HT-29 (cell line): ENCODE measurements around the gene DCUN1D2. TPM values are rescaled to one million over a fixed set of nuclear protein-coding genes. Genes with fewer than 3 reads are reported as not detected.
A peak's percentile ranks its signal among the peaks of the same experiment; 100 is the strongest.
"Not testable (repeated sequence)": the region's sequence is repeated elsewhere in the genome, so short reads cannot be mapped to it uniquely, and the experiment has no call there.

Source experiments
- DNase-seq: peaks from one replicate; pipeline ENCODE4 v3.0.0-alpha.2; 2015; ENCODE audit warnings: low spot score
- total RNA-seq: library from RNA; depleted of rRNA; stranded (reverse); fragments of >200 nt; shearing (Covaris generic); gene quantifications from 2 replicates; pipeline ENCODE4 v1.2.3, GENCODE V29; 2014

DCUN1D2 gene
- total RNA-seq, 1 experiment from 2014 or later = 17.1 TPM

DNA sequence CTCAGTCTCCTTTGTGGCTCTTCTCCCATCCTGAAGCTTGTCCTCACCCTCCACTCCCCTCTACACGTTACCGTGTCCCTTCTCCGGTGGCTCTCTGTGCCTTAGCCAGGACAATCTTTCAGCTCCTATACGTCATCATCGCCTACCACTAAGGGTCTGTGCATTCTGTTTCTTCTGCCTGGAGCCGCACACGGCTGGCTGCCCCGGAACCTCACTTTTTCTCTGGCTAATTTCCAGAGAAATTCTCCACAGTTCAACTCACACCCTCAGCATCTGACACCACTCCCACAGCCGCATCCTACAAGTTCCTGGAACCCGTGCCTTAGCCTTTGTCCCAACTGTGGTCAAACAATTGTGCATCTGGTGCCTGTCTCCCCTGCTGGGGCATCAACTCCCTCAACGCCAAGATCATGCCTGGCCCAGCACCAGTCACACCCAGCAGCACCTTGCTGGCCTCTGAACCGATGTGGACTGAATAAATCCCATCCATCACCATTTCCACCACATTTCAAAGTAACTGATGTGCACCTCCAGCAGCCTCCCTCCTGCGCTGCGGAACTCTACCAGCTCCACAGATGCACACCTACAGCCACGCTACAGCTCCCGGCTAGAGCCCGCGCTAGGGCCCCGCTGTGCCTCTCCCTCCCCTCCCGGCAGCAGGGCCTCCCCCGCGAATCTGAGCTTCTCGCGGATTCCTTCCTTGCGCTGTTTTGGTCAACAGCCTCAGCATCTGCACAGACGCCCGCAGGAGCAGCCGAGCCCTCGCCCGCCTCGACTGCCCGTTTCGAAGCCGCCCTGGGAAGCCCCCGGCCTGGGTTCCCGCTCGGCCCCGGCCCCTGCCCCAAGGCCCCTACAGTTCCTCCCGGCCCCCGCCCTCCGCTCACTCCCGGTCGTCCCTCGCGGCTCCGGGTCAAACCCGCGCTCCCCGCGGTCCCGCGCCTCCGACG is 689 bp downstream of the DCUN1D2 start:
- DNase-seq = peak; percentile 58

DNA sequence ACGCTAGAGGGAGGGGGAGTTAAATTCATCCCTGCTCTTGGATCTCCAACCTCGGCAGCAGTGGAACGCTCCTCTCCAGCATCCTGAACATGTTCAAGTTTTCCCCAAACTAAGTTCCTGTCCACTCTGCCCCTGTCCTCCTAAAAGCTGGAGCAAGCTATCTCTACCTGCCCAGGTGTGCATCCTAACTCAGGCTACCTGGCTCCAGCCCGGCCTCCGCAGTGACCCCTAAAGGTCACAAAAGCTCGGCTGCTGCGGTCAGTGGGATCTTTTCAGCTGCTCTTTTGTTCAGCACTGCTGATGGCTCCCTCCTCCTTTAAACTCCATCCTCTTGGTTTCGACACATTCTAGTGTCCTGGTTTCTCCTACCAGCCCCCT is 1.4 kb downstream of the DCUN1D2 start:
- DNase-seq = no peak

DNA sequence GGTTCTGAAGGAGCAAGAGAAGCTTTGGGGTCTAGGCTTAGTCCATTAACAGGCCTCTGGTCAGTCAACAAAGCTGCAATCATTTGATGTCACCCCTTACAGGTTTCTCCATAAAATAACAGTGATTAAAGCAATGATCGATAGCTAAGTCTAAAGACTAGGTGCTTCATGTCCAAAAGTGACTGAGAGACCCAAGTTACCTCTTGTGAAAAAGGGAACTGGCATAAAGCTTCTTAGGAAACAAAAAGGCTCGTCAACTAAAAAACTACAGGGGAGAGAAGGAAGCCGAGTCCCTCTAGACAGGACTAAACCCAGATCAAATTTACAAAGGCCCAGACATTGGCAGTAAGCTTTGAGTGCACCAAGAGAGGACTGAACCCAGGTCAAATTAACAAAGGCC is 2.2 kb downstream of the DCUN1D2 start:
- no peak for DNase-seq

DNA sequence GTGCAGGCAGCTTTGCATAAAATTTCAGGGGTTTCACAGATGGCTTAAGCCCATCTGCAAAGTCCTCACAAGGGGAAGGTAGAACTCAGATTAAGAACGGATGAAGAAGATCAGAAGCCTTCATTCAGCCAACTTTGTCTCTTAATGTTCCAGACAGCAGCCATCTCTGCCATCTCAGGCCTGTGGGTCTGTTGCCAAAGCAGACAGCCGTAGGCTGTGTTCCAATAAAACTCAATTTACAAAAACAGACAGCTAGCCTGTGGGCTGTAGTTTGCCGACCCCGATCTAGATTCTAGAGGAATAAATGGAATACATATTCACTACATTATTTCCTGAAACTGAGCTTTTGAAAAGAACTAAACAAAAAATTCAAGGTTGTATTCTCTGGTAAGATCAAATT is 3.8 kb downstream of the DCUN1D2 start:
- DNase-seq = no peak

DNA sequence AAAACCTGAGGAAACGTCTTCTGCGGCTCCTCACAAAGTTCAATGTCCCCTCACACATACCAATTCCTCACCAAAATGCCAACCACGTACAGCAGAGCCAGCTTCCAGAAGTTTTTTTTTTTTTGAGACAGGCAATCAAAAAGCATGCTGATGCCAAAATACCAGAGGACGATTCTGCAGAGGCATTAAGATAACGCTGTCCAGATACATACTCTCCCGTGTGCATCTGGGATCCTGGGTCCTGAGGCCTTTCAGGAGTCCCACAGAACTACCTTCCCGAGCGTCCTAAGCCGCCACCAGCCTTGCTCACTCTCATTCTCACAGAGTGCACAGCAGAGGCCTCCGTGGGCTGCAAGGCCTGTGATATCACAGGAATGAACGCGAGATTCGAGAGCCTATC is 5.0 kb downstream of the DCUN1D2 start:
- no peak for DNase-seq

DNA sequence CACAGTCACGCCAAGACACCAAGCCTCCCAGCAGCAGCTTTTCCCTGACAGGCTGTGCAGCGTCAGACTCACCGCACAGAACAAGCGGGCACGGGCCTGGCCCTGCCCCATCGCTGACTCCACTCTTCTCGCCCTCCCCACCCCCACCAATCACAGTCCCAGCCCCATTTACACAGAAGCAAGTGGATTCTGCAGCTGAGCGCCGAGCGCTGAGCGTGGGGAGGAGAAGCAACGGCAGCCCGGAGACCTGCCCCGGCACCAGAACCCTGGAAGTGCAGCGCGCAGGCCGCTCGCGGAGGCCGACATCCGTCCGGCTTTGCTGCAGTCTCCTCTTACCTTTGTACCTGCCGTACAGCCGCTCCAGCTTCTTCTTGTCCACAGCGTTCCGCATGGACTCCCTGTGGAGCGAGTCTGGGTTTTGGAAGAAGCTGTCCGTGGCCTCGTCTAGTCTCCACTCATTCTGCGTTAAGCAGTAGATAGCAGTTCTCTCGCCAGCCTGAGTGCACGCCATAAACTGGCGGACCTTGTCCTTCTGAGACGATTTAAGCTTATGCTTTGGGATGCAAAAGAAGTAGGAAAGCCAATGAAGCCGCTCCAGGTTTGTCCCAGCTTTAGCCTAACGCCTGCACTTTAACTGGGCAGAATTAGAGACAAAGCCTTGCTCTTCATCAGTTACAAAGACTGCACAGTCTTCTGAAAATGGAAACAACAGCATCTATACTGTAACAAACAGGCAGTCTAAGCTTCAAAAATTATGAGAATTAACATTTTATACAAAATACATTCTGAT is 6.8 kb downstream of the DCUN1D2 start:
- DNase-seq = no peak

DNA sequence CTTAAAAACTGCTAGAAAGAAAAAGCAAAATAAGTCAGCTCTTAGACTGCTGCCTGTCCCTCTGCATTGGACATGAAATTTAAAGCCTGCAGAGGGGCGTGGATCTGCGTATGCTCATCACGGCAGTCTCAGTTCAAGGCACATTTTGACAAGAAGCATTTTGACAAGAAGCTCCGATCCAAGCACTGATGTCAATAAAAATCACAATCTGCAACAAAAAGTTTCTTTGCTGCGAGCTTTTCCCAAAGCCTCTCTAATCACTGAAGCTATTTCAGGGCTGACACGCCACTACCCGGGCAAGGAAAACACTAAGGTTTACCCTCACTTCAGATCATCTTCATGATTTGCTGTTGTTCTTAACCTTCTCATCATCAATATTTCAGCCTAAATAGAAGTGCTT is 7.4 kb downstream of the DCUN1D2 start:
- no peak for DNase-seq

DNA sequence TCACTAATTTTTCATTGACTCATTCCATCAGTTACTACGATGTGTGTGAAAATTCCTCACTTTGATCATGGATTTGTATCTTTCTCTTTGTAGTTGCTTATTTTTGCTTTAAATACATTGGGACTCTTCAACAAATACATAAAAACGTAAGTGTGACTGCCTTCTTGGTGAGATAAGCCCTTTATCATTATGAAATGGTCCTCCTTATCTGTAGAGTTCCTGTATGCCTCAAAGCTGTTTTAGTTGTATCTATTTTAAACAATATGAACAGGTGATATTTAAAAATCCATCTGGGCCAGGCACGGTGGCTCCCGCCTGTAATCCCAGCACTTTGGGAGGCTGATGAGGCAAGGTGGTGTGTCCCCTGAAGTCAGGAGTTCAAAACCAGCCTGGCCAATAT is 11.3 kb downstream of the DCUN1D2 start:
- DNase-seq = no peak

DNA sequence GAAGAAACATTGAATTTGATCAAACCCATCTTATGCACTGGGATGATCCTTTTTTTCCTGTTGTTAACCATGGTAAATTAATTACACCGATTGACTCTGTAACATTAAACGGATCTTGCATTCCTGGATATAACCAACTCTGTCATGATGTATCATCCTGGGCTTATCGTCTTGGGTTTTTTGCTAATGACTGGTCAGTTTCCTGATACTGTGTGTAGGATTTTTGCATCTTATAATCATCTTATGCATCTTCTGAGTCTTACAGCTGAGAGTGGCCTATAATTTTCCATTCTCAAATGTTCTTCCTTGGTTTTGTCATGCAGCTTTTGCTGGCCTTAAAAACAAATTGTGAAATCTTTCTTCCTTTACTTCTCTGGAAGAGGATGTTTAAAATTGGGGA is 12.8 kb downstream of the DCUN1D2 start:
- DNase-seq = no peak

DNA sequence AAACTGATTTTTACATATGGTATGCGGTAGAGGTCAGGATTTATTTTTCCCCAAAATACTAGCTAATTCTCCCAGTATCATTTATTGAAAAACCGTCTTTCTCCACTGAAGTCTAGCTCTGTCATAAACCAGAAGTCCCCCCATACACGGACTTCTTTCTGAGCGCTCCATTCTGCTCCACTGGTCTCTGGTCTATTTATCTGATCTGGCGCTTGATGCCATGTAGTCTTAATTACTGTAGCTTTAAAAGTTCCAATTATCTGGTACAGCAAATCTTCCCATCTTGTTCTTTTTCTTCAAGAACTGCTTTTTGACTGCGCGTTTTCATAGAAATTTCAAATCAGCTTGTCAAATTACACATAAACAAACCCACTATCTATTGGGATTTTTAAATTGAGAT is 13.7 kb downstream of the DCUN1D2 start:
- no peak for DNase-seq

DNA sequence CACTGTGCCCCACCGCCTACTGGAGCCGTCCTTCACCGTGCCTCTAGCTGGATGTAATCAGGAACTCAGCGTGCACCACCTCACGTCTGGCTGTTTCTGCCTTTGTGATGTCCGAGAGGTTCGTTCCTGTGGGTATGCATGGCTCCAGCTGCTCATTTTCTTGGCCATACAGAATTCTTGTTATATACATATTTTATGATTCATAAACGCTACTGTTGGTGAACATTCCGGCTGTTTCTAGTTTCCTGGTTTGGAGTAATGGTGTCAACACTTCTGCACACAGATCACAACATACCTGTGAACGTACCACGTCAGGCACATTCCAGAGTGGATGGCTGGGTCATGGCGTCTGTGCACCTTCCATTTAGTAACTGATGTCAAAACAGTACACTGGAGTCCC is 14.6 kb downstream of the DCUN1D2 start:
- no peak for DNase-seq

DNA sequence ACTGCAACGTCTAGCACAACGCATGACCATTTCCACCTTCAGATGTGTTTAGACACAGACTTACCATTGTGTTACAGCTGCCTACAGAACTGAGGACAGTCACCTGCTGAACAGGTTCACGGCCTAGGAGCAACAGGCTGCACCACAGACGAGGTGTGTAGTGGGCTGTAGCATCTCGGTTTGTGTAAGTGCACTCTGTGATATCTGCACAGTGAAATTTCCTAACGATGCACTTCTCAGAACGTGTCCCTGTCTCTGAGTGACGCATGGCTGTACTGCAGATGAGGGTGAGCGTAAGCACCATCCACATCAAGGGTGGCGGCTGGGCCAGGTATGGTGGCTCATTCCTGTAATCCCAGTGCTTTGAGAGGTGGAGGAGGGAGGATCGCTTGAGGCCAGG is 15.2 kb downstream of the DCUN1D2 start:
- DNase-seq = no peak

DNA sequence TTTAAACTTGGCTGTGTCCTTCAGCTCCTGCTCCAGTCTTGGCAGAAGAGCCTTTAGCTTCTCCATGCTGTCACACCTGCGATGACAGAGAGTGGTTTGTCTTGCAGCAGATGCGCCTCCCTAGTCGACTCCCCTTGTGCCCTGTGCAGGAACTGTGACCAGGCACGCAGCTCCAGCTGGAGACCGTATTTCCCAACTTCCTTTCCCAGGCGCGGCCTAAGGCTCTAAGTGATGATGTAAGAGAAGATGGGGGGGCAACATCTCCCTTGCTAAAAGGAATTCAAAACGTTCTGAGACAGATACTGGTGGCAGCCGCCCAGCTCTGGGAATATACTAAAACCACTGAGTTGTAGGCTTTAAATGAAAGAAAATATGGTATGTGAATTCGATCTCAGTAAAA is 16.3 kb downstream of the DCUN1D2 start:
- DNase-seq = no peak

DNA sequence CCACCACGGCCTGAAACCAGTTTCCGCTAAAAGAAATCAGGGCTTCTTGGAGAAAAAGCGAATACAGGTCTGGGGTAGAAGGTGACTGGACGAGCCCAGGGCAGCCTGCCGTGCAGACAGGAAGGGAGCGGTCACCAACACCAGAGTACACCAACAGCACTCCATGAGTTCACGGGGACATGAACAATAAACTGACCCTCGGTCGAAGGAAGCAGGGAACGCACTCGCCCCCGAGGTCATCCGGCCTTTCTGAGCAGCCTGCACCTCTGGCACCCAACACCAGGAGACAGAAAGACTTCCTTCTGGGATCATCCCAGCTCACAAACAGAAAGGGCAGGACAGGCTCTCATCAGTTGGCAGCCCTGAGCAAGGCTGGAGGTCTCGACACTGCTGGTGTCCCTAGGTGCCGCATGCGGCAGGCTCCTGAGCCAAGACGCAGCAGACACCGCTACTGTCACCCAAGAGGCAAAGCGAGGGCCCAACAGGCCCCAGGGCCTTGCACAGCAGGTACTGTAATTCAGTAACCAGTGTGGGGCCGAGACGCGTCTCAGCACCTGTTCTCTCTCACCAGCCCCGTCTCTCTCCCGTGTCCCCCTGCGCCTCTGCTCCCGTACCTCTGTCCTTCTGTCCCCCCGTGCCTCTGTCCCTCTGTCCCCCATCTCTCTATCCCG is 18.0 kb downstream of the DCUN1D2 start:
- DNase-seq = no peak

DNA sequence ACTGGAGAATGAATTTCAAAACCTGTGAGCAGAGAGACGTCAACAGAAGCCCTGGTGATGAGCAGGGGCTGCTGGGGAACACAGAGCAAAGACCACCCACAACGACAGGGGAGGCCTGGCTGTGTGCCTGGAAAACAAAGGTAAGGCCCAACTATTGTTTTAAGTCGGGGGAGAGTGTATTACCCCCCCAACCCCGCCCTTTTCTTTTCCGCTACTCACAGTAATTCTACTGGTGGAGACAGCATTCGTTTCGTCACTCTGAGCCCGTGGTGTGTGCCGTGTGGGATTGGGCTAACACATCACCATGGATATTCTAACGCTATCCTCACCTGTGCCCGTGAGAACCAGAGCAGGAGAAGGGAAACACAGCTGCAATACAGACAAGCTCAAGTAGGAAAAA is 18.7 kb downstream of the DCUN1D2 start:
- no peak for DNase-seq

DNA sequence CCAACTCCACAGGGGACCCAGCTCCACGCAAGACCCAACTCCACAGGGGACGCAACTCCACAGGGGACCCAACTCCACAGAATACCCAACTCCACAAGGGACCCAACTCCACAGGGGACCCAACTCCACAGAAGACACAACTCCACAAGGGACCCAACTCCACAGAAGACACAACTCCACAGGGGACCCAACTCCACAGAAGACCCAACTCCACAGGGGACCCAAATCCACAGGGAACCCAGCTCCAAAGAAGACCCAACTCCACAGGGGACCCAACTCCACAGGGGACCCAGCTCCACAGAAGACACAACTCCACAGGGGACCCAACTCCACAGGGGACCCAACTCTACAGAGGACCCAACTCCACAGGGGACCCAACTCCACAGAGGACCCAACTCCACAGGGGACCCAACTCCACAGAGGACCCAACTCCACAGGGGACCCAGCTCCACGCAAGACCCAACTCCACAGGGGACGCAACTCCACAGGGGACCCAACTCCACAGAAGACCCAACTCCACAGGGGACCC is 19.8 kb downstream of the DCUN1D2 start:
- not testable (repeated sequence) for DNase-seq

DNA sequence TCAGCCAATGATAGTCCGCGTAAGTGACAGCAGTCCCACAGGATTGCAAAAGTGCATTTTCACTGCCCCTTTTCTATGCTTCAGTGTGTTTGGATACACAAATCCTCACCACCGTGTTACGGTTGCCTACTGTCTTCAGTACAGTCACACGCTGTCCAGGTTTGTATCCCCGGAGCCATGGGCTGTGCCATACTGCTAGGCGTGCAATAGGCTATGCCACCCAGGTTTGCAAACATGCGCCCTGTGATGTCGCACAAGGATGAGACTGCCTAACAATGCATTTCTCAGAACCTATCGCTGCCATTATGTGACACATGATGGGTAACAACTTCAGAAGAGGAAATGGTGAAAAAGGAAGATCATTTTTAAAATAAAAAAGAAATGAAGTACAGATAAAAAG is 20.4 kb downstream of the DCUN1D2 start:
- DNase-seq = no peak

DNA sequence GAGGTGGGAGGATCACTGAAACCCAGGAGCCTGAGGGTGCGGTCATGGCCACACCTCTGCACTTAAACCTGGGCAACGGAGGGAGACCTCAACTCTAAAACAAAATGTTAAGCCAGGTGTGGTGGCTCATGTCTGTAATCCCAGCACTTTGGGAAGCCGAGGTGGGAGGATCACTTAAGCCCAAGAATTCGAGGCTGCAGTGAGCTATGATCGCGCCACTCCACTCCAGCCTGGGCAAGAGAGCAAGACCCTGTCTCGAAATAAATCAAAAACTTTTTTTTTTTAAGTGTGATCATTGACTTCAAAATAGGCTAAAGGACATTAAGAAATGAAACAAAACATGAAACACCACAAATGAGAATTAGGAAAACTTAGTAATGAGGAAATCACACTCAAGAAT is 20.9 kb downstream of the DCUN1D2 start:
- DNase-seq = no peak

DNA sequence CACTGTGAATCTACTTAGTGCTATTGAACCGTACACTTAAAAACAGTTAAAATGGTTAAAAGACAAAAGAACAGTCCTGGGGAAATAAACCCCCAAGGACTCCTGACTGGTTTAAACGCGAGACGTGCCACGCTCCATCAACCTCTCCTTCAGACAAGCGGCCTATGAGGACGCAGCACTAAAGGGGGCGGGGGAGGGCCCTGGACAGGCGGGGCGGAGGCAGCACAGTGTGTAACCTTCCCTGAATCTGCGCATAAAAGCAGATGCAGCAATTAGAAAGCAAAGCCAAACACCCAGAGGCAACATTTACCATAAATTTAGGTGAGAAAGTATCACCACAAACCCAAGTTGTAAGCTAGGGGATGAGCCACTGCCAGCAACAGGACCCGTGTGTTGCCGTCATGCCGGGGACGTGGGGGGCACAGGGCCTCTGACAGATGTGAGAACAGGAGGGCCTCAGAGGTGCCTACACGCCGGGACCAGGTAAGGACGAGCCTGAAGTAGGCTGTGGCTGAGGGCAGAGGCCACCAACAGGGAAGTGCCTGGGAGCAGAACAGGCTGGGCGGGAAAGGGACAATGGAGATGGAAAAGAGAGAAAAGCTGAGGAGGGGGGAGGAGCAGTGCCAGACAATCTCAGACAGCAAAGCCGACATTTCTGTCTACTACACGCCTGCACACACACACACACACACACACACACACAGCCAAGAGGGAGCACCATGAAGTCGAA is 21.9 kb downstream of the DCUN1D2 start:
- DNase-seq = no peak

DNA sequence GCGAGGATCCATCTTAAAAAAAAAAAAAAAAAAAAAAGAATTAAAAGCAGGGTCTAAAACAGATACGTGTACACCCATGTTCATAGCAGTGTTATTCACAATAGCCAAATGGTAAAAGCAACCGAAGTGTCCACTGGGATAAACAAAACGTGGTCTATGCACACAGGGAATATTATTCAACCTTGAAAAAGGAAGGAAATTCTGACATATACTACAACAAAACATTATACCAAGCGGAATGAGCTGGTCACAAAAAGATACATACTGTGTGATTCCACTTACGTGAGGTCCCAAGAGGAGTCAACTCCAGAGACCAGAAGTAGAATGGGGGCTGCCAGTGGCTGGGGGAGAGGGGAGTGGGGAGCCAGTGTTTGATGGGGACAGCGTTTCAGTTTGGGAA is 22.5 kb downstream of the DCUN1D2 start:
- DNase-seq = no peak

DNA sequence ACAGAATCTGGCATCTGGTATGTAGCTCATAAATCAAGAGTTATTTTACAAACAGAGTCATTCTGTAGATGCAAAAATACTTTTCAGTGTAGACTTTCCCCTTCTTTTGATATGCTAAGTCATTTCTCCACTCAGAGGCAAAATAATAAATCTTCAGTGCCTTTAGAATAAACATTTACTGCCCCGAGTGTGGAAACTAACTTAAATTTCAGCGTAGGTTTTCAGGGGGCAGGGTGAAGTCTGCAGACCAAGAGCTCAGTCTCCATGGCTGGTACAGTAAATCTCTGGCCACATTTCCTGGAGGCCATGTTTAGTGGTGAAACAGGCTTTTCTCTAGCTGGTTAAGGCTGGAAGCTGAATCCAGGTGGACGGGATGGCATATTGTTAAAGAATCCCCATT is 24.1 kb downstream of the DCUN1D2 start:
- no peak for DNase-seq
